WTC11 (cell line): ENCODE measurements around the gene MEGF11.

Experiments
- ELF4 ChIP-seq: sonication (generic); formaldehyde crosslinking; IDR thresholded peaks from 2 replicates; pipeline ENCODE4 v1.8.1; 2022; ENCODE audit warnings: low read depth, mild to moderate bottlenecking, moderate library complexity, missing genetic modification reagents
- JUN ChIP-seq: sonication (generic); formaldehyde crosslinking; IDR thresholded peaks from 2 replicates; pipeline ENCODE4 v1.8.0; 2023; ENCODE audit warnings: mild to moderate bottlenecking, missing genetic modification reagents
- NFYB ChIP-seq: sonication (generic); formaldehyde crosslinking; conservative IDR thresholded peaks from 2 replicates; pipeline ENCODE4 v1.8.0; 2022; ENCODE audit warnings: low read depth, missing genetic modification reagents
- ZNF219 ChIP-seq: sonication (generic); formaldehyde crosslinking; IDR thresholded peaks from 2 replicates; pipeline ENCODE4 v1.8.0; 2023; ENCODE audit warnings: missing genetic modification reagents, mild to moderate bottlenecking, borderline replicate concordance

DNA sequence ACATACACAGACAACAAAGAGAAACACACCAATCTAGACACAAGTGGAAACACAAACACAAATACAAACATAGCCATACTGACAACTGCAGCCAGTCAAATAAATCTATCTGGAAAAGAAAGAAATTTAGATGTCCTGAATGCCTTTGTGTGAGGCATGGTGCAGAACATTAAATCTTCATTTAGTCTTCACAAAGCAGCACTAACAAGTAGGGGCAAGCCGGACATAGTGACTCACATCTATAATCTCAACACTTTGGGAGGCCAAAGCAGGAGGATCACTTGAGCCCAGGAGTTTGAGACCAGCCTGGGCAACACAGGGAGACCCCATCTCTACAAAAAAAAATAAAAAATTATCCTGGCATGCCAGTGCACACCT lies 11.7 kb downstream of the MEGF11 start:
- TF ChIP-seq ELF4 (CRISPR knock-in tag) (no peak), ZNF219 (no peak), JUN (no peak), NFYB (no peak)
